Activated naive CD4-positive, alpha-beta T cell treated with anti-CD3 and anti-CD28 coated beads, Interleukin-2, amount 50 U/mL, for 24 hours (primary cell): ENCODE measurements around the gene KRTAP4-3.
"Not testable (repeated sequence)": the region's sequence is repeated elsewhere in the genome, so short reads cannot be mapped to it uniquely, and the experiment has no call there.

ENCODE experiments used
- H3K27ac Mint-ChIP-seq: one replicate; pipeline ENCODE4 v1.8.0; 2021; ENCODE audit warnings: mild to moderate bottlenecking, mixed read lengths
- H3K27me3 Mint-ChIP-seq: one replicate; pipeline ENCODE4 v1.8.0; 2021; ENCODE audit warnings: mixed read lengths
- H3K36me3 Mint-ChIP-seq: one replicate; pipeline ENCODE4 v1.8.0; 2021; ENCODE audit warnings: mixed read lengths
- H3K4me1 Mint-ChIP-seq: one replicate; pipeline ENCODE4 v1.8.0; 2021; ENCODE audit warnings: mixed read lengths
- H3K4me3 Mint-ChIP-seq: one replicate; pipeline ENCODE4 v1.8.0; 2021; ENCODE audit warnings: mild to moderate bottlenecking, mixed read lengths
- H3K9me3 Mint-ChIP-seq: one replicate; pipeline ENCODE4 v1.8.0; 2021; ENCODE audit warnings: mixed read lengths

Gene KRTAP4-3

DNA sequence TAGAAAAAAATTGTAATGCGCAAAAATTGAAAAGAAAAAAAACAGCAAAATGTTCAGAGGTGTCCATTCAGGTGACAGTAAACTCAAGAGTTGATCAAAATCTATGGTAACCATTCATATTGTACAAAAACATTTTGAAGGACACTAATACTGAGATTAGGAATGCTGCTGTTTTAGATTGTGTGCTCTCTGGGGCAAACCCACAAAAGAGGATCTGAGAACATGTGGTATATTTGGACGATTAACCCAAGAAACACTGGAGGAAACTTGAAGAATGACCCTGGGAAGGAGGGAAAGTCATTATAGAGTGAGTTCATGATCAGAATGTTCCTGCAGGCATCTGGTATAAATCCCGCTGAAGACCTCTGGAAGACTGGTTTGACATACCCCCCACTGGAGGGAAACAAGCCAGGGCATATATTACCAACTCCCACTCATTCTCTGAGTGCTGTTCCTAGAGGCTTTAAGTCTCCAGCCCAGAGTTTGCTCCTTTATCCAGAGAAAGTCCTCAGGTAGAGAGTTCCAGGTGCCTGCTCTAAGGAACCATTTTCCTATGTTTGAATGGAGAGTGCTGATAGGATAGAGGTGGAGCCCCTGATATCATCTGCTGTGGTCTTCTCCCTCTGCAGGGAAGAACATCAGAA is 8.8 kb upstream of the KRTAP4-3 start:
- Mint-ChIP-seq H3K4me3 (no peak overlapping the region), H3K4me1 (no peaks in the 10 kb centered on the region), H3K27ac (no peak overlapping the region), H3K27me3 (no peaks in the 10 kb centered on the region), H3K36me3 (peaks cover 2% of the 10 kb centered on the region), H3K9me3 (no peaks in the 10 kb centered on the region)

DNA sequence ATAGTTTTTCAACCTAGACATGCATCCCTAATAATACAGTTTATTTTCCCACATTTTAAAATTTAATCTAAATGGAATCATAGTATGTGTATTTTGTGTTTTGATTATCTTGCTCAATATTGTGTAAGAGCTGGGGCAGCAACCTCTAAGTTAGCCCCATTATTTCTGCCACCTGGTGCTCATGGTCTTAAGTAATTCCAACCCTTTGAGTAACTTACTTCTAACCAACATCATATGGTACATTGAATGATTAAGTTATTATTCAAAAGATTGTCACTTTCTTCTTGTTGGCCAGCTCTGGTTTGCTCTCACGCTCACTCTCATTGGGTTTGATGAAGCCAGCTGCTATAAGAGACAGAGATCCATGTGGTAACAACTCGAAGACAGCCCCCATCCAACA is 3.9 kb upstream of the KRTAP4-3 start:
- no peak overlapping the region for H3K4me3 Mint-ChIP-seq
- no peaks in the 10 kb centered on the region for H3K4me1 Mint-ChIP-seq
- no peaks in the 10 kb centered on the region for H3K9me3 Mint-ChIP-seq
- no peak overlapping the region for H3K27ac Mint-ChIP-seq
- no peaks in the 10 kb centered on the region for H3K27me3 Mint-ChIP-seq
- no peaks in the 10 kb centered on the region for H3K36me3 Mint-ChIP-seq

DNA sequence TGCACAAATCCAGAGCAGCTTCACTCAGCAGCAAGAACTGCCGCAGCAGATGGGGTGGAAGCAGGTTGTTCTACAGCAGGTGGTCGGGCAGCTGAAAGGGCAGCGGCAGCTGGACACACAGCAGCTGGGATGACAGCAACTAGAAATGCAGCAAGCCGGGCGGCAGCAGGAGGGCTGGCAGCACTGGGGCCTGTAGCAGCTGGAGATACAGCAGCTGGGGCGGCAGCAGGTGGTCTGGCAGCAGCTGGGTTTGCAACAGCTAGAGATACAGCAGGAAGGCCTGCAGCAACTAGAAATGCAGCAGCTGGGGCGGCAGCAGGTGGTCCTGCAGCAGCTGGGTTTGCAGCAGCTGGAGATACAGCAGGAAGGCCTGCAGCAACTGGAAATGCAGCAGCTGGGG is 460 bp downstream of the KRTAP4-3 start:
- Mint-ChIP-seq H3K9me3 (no peaks in the 10 kb centered on the region), H3K27ac (no peak overlapping the region), H3K36me3 (no peaks in the 10 kb centered on the region), H3K4me3 (no peak overlapping the region), H3K4me1 (no peaks in the 10 kb centered on the region), H3K27me3 (no peaks in the 10 kb centered on the region)

GRCh38 chr17:41163828-41164227 is 4.2 kb downstream of the KRTAP4-3 start:
- H3K36me3 Mint-ChIP-seq, result no peaks in the 10 kb centered on the region
- H3K4me3 Mint-ChIP-seq, result no peak overlapping the region
- no peaks in the 10 kb centered on the region for H3K27me3 Mint-ChIP-seq
- H3K4me1 Mint-ChIP-seq, result no peaks in the 10 kb centered on the region
- H3K27ac Mint-ChIP-seq, result no peak overlapping the region
- no peaks in the 10 kb centered on the region for H3K9me3 Mint-ChIP-seq

- H3K36me3 Mint-ChIP-seq, result no peaks in the 10 kb centered on the region
- H3K27ac Mint-ChIP-seq, result no peak within 1 kb of the TSS
- no peak within 1 kb of the TSS for H3K4me3 Mint-ChIP-seq
- H3K27me3 Mint-ChIP-seq, result peaks cover 2% of the 10 kb centered on the region
- H3K4me1 Mint-ChIP-seq, result no peaks in the 10 kb centered on the region
- no peaks in the 10 kb centered on the region for H3K9me3 Mint-ChIP-seq
Observed at GRCh38 chr17:41160648-41161047, 7.4 kb downstream of the KRTAP4-3 start, which contains the start of gene KRTAP4-4. KRTAP4-4 (minus strand) TSS chr17:41160748; CDS start chr17:41160691, 57 bp downstream.

DNA sequence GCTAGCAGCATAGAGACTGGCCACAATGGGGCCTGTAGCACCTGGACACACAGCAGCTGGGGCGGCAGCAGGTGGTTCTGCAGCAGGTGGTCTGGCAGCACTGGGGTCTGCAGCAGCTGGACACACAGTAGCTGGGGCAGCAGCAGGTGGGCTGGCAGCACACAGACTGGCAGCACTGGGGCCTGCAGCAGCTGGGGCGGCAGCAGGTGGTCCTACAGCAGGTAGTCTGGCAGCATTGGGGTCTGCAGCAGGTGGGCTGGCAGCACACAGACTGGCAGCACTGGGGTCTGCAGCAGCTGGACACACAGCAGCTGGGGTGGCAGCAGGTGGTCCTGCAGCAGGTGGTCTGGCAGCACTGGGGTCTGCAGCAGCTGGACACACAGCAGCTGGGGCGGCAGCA is 7.8 kb downstream of the KRTAP4-3 start:
- H3K4me3 Mint-ChIP-seq, H3K9me3 Mint-ChIP-seq, H3K4me1 Mint-ChIP-seq, H3K27ac Mint-ChIP-seq, H3K27me3 Mint-ChIP-seq, H3K36me3 Mint-ChIP-seq: not testable (repeated sequence)

DNA sequence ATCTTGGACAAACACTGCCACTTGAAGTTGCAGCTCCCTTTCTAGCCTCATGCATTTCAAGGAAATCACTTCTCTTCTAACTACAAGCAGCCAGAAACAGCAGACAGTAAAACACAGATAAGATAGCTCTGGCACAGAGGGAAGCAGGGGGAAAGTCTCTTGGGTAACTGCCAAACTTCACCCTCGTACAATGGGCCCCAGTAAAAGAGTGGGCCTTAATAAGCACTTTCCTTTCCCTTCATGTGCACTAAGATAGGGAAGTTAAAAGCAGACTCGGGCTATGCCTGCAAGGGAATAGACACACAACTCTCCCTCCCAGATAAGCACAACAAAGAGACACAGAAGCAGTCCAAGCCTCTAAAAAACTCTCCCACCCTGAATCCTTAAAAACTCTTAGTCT is 14.2 kb downstream of the KRTAP4-3 start:
- H3K4me3 Mint-ChIP-seq, result no peak overlapping the region
- peaks cover 2% of the 10 kb centered on the region for H3K27me3 Mint-ChIP-seq
- H3K27ac Mint-ChIP-seq, result no peak overlapping the region
- no peaks in the 10 kb centered on the region for H3K4me1 Mint-ChIP-seq
- no peaks in the 10 kb centered on the region for H3K36me3 Mint-ChIP-seq
- no peaks in the 10 kb centered on the region for H3K9me3 Mint-ChIP-seq

DNA sequence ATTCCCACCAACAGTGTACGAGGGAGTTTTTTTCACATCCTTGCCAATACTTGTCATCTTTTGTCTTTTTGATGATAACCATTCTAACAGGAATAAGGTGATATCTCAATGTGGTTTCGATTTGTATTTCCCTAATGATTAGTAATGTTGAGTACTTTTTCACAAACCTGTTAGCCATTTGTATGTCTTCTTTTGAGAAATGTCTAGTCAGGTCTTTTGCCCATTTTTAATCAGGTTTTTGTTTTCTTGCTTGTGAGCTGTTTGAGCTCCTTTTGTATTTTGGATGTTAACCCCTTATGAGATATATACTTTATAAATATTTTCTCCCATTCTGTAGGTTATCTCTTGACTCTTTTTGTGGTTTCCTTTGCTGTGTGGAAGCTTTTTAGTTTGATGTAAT is 16.5 kb downstream of the KRTAP4-3 start:
- H3K27ac Mint-ChIP-seq, result no peak overlapping the region
- H3K36me3 Mint-ChIP-seq, result no peaks in the 10 kb centered on the region
- H3K27me3 Mint-ChIP-seq, result no peaks in the 10 kb centered on the region
- no peaks in the 10 kb centered on the region for H3K4me1 Mint-ChIP-seq
- H3K9me3 Mint-ChIP-seq, result no peaks in the 10 kb centered on the region
- H3K4me3 Mint-ChIP-seq, result no peak overlapping the region

DNA sequence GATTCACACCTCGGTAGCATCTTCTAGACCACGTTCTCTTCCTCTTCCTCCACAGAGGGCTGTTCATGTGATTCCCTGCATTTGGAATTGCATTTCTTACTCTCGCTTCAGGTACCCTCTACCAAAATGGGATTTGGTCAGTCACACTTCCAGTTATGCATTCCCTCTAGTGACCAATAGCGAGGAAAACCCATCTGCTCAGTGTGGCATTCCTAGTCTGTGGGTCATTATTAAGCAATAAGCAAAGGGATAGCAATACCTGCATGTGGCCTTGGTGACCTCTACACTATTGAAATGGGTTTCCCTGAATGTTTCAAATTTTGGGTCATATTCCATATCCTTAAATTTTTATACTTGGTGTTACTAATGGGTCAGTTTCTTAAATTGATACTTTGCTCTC is 18.0 kb downstream of the KRTAP4-3 start:
- H3K4me1 Mint-ChIP-seq, result no peaks in the 10 kb centered on the region
- no peak overlapping the region for H3K27ac Mint-ChIP-seq
- peaks cover 1% of the 10 kb centered on the region for H3K36me3 Mint-ChIP-seq
- H3K4me3 Mint-ChIP-seq, result no peak overlapping the region
- no peaks in the 10 kb centered on the region for H3K27me3 Mint-ChIP-seq
- H3K9me3 Mint-ChIP-seq, result no peaks in the 10 kb centered on the region

GRCh38 chr17:41149652-41149985 is 18.4 kb downstream of the KRTAP4-3 start, which contains the start of gene KRTAP4-5:
KRTAP4-5 (minus strand) TSS chr17:41149825; CDS start chr17:41149767, 58 bp downstream.
- H3K27ac Mint-ChIP-seq, result no peak within 1 kb of the TSS

DNA sequence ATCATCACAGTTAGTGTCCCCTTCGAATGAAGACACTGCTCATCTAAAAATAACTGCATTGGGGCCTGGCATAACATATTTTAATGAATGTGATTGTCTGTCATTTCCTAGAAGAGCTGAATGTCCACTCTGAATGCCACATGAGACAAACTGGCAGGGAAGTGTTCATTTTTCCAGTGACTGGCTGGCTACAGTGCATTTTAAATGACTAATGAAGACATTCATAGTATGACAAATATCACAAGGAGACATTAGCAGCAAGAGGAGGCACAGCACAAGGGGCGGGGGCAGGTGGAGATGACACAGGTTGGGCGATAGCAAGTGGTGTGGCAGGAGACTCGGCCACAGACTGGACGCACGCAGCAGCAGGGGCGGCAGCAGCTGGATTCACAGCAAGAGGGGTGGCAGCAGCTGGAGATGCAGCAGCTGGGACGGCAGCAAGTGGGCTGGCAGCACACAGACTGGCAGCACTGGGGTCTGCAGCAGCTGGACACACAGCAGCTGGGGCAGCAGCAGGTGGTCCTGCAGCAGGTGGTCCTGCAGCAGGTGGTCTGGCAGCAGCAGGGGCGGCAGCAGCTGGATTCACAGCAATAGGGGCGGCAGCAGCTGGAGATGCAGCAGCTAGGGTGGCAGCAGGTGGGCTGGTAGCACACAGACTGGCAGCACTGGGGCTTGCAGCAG is 18.9 kb downstream of the KRTAP4-3 start:
- H3K27me3 Mint-ChIP-seq, H3K36me3 Mint-ChIP-seq, H3K4me3 Mint-ChIP-seq, H3K4me1 Mint-ChIP-seq, H3K9me3 Mint-ChIP-seq, H3K27ac Mint-ChIP-seq: not testable (repeated sequence)

More at GRCh38 chr17:41149652-41149985, 18.4 kb downstream of the KRTAP4-3 start, which contains the start of gene KRTAP4-5:
- no peaks in the 10 kb centered on the region for H3K4me1 Mint-ChIP-seq
- no peak within 1 kb of the TSS for H3K4me3 Mint-ChIP-seq
- no peaks in the 10 kb centered on the region for H3K27me3 Mint-ChIP-seq
- H3K9me3 Mint-ChIP-seq, result no peaks in the 10 kb centered on the region
- peaks cover 2% of the 10 kb centered on the region for H3K36me3 Mint-ChIP-seq

- peaks cover 11% of the 10 kb centered on the region for H3K9me3 Mint-ChIP-seq
- H3K27ac Mint-ChIP-seq, result peak overlapping the region; percentile 5
- no peaks in the 10 kb centered on the region for H3K4me1 Mint-ChIP-seq
- no peaks in the 10 kb centered on the region for H3K27me3 Mint-ChIP-seq
- H3K36me3 Mint-ChIP-seq, result peaks cover 9% of the 10 kb centered on the region
- H3K4me3 Mint-ChIP-seq, result no peak overlapping the region
Observed at GRCh38 chr17:41147531-41148204, 20.4 kb downstream of the KRTAP4-3 start.

GRCh38 chr17:41145261-41145660 is 22.8 kb downstream of the KRTAP4-3 start:
- Mint-ChIP-seq H3K36me3 (peaks cover 10% of the 10 kb centered on the region), H3K4me3 (no peak overlapping the region), H3K27me3 (no peaks in the 10 kb centered on the region), H3K27ac (no peak overlapping the region), H3K4me1 (no peaks in the 10 kb centered on the region), H3K9me3 (peaks cover 15% of the 10 kb centered on the region)

DNA sequence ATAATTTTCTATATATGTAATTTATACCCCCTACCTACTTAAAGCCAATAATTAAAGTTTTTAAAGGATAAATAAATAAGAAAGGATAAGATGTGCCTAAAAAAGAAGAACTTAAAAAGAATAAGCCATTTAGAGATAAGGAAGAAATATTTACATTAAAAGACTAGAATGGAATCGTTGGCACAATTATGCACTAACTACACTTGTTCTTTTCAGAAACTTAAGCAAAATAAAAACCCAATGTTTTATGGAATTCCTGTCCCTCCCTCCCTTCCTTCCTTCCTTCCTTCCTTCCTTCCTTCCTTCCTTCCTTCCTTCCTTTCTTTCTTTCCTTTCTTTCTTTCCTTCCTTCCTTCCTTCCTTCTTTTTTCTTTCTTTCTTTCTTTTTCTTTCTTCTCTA is 23.2 kb downstream of the KRTAP4-3 start:
- Mint-ChIP-seq H3K4me3 (no peak overlapping the region), H3K4me1 (no peaks in the 10 kb centered on the region), H3K27me3 (no peaks in the 10 kb centered on the region), H3K36me3 (peaks cover 10% of the 10 kb centered on the region), H3K9me3 (peaks cover 15% of the 10 kb centered on the region), H3K27ac (no peak overlapping the region)

DNA sequence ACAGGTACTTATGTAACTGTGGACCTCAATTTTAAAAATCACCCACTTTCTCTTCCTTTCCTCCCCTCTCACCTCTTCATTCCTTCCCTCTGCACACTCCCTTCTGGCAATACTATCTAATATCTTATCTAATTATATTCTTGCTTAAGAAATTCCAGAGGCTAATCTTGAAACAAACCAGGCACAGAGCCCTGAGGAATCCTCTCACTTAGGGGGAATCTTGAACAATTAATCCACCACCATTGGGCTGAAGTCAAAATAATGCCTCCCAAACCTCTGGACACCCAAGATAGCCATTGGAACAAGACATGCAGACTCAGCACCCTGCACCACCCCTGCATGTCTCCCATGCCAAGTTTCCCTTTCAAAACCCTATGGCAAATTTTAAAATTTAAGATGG is 26.7 kb downstream of the KRTAP4-3 start:
- peaks cover 14% of the 10 kb centered on the region for H3K36me3 Mint-ChIP-seq

More for the DNA sequence above, 26.7 kb downstream of the KRTAP4-3 start:
- H3K4me3 Mint-ChIP-seq, result no peak overlapping the region
- H3K27ac Mint-ChIP-seq, result no peak overlapping the region
- H3K27me3 Mint-ChIP-seq, result no peaks in the 10 kb centered on the region
- no peaks in the 10 kb centered on the region for H3K4me1 Mint-ChIP-seq
- peaks cover 20% of the 10 kb centered on the region for H3K9me3 Mint-ChIP-seq
